Choroid plexus epithelial cell (primary cell): Measurements from ENCODE around the gene ZNF213.

Experiments used
- DNase-seq: peaks from one replicate; pipeline ENCODE4 v3.0.0-alpha.2; 2010; ENCODE audit warnings: low read depth
- H3K4me3 ChIP-seq: 2 replicates; pipeline ENCODE4 v1.5.1; 2011; ENCODE audit warnings: low read depth, mild to moderate bottlenecking, control low read depth, low read length, moderate library complexity
- CTCF ChIP-seq: conservative IDR thresholded peaks from 2 replicates; pipeline ENCODE4 v1.5.1; 2011; ENCODE audit warnings: low read depth, mild to moderate bottlenecking, control low read depth, inconsistent platforms, low read length, moderate library complexity

Gene ZNF213

GRCh38 chr16:3170440-3171180 lies 35.8 kb downstream of the ZNF213 start:
- TF ChIP-seq CTCF = no peak
- no peak overlapping the region for H3K4me3 ChIP-seq
- DNase-seq = no peak

GRCh38 chr16:3171181-3171854 lies 36.5 kb downstream of the ZNF213 start:
- no peak for TF ChIP-seq CTCF
- DNase-seq = no peak
- no peak overlapping the region for H3K4me3 ChIP-seq

GRCh38 chr16:3171855-3172593 lies 37.2 kb downstream of the ZNF213 start:
- peak; percentile 48 for DNase-seq
- H3K4me3 ChIP-seq = no peak overlapping the region
- TF ChIP-seq CTCF = no peak

GRCh38 chr16:3173892-3174617 lies 39.2 kb downstream of the ZNF213 start:
- no peak overlapping the region for H3K4me3 ChIP-seq
- no peak for DNase-seq
- peak; percentile 47 for TF ChIP-seq CTCF

GRCh38 chr16:3174618-3175148 lies 39.9 kb downstream of the ZNF213 start:
- no peak overlapping the region for H3K4me3 ChIP-seq
- DNase-seq = no peak
- TF ChIP-seq CTCF = no peak
